Mammary microvascular endothelial cell (primary cell): Measurements from ENCODE around the gene TXK. TPM values are rescaled to one million over a fixed set of nuclear protein-coding genes. Genes with fewer than 3 reads are reported as not detected.

ENCODE experiments used
- total RNA-seq: library from RNA; depleted of rRNA; stranded (reverse); fragments of >200 nt; gene quantifications from 2 replicates; pipeline ENCODE4 v1.2.3, GENCODE V29; 2015

The TXK gene
- 1.4 and 1.5 TPM in 2 replicates for total RNA-seq

GRCh38 chr4:48134081-48134480 is at the start of gene TXK:
Gene TXK, minus strand, starts transcription at chr4:48134250. Its CDS starts 80 bp downstream, at chr4:48134170.

Other genes starting within 250 kb of the TXK start
- gene NFXL1, start 219.7 kb downstream of the TXK start, total RNA-seq: 3.7 and 6.9 TPM in 2 replicates
- gene CNGA1, start 117.6 kb downstream of the TXK start, total RNA-seq: not detected in 2 replicates
- 2.4 and 2.5 TPM in 2 replicates for gene NIPAL1, start 117.5 kb downstream of the TXK start, total RNA-seq
- 0.84 and 0.93 TPM in 2 replicates for gene TEC, start 135.6 kb upstream of the TXK start, total RNA-seq
- gene SLAIN2, start 207.3 kb upstream of the TXK start, total RNA-seq: 35.4 and 41.7 TPM in 2 replicates